A549 (cell line): ENCODE data around the gene KAT7. TPM values are rescaled to one million over a fixed set of nuclear protein-coding genes. Genes with fewer than 3 reads are reported as not detected.

Source experiments
- ATAC-seq, 2 experiments: fragments of 200-7000 bp in 1 of 2; fragments of >200 bp in 1 of 2; cut with Nextera tagmentation in 1 of 2; cut with Tn5 transposase in 1 of 2; 3 replicates each; pipeline versions ENCODE4 v1.8.0 to v1.9.1; 2018 to 2020; ENCODE audit warnings: mild to moderate bottlenecking in 1 of 2, moderate library complexity in 1 of 2
- CTCF ChIA-PET: fragments of 300-600 bp; sonication (Branson Sonifier 250); formaldehyde crosslinking; extraction: SDS; loops from one replicate; lab custom pipeline; 2021; ENCODE audit warnings: antibody characterized with exemption, inconsistent platforms; lab: Yijun Ruan, JAX
- POLR2A ChIA-PET: fragments of 350-600 bp; formaldehyde crosslinking; extraction: SDS; loops from one replicate; lab custom pipeline; 2021; ENCODE audit warnings: antibody characterized with exemption, inconsistent platforms; lab: Yijun Ruan, JAX
- DNase-seq, 2 experiments: peaks; one replicate each; pipeline versions ENCODE4 v3.0.0 to v3.0.0-alpha.2; 2011 to 2016; ENCODE audit warnings: low read depth in 1 of 2, low spot score in 1 of 2
- FAIRE-seq: peaks from 2 replicates; lab custom pipeline; 2011; peaks lifted over from hg19 to GRCh38; lab: Jason Lieb, UNC
- H3K27ac ChIP-seq, 2 experiments: fragments of >200 bp; sonication (Bioruptor Twin); formaldehyde crosslinking; 3 replicates each; pipeline ENCODE4 v1.5.1; 2016 to 2017
- H3K4me1 ChIP-seq: fragments of >200 bp; sonication (Bioruptor Twin); formaldehyde crosslinking; 3 replicates; pipeline ENCODE4 v1.6.1; 2016
- H3K4me2 ChIP-seq: fragments of >200 bp; sonication (Bioruptor Twin); formaldehyde crosslinking; 3 replicates; pipeline ENCODE4 v1.6.1; 2016
- H3K4me3 ChIP-seq: fragments of >200 bp; sonication (Bioruptor Twin); formaldehyde crosslinking; 3 replicates; pipeline ENCODE4 v1.5.1; 2016
- H3K9me3 ChIP-seq: fragments of >200 bp; sonication (Bioruptor Twin); formaldehyde crosslinking; 3 replicates; pipeline ENCODE4 v1.6.1; 2016
- CBX8 ChIP-seq: fragments of 200-600 bp; sonication (generic); IDR thresholded peaks from 2 replicates; pipeline ENCODE4 v1.6.1; 2016
- FOSB ChIP-seq: fragments of 250-450 bp; sonication (Bioruptor Pico); IDR thresholded peaks from 2 replicates; pipeline ENCODE4 v1.5.0; 2020; ENCODE audit warnings: mild to moderate bottlenecking, moderate library complexity
- FOXS1 ChIP-seq: fragments of 250-450 bp; sonication (Bioruptor Pico); IDR thresholded peaks from 2 replicates; pipeline ENCODE4 v1.5.0; 2020; ENCODE audit warnings: mild to moderate bottlenecking, moderate library complexity
- GATA3 ChIP-seq: IDR thresholded peaks from 2 replicates; pipeline ENCODE4 v1.6.1; 2012; ENCODE audit warnings: borderline replicate concordance
- HDAC2 ChIP-seq: fragments of 200-600 bp; sonication (generic); IDR thresholded peaks from 2 replicates; pipeline ENCODE4 v1.6.1; 2016
- HOXB13 ChIP-seq: fragments of 250-450 bp; sonication (Bioruptor Pico); IDR thresholded peaks from 2 replicates; pipeline ENCODE4 v1.5.0; 2020; ENCODE audit warnings: low read depth, mild to moderate bottlenecking, moderate library complexity
- POLR2AphosphoS2 ChIP-seq: conservative IDR thresholded peaks from 2 replicates; pipeline ENCODE4 v1.6.1; 2012; ENCODE audit warnings: low read length, improper control_type of control experiment, inconsistent platforms
- RAD21 ChIP-seq, 2 experiments: fragments of >200 bp in 1 of 2; sonication (Bioruptor Twin) in 1 of 2; formaldehyde crosslinking in 1 of 2; IDR thresholded peaks in 1 of 2; conservative IDR thresholded peaks in 1 of 2; 2 replicates in 1 of 2; 3 replicates in 1 of 2; pipeline ENCODE4 v1.6.1; 2012 to 2018; ENCODE audit warnings: inconsistent platforms in 1 of 2
- RCOR1 ChIP-seq: fragments of 150-350 bp; IDR thresholded peaks from 2 replicates; pipeline ENCODE4 v1.6.1; 2014; ENCODE audit warnings: antibody characterized with exemption, low read length, low read depth
- TFCP2L1 ChIP-seq: fragments of 250-450 bp; sonication (Bioruptor Pico); IDR thresholded peaks from 2 replicates; pipeline ENCODE4 v1.5.0; 2021; ENCODE audit warnings: mild to moderate bottlenecking
- TP53 ChIP-seq: fragments of 250-450 bp; sonication (Bioruptor Pico); IDR thresholded peaks from 2 replicates; pipeline ENCODE4 v1.5.0; 2021; ENCODE audit warnings: mild to moderate bottlenecking, moderate library complexity
- WGBS: methylation state at CpG from one replicate; pipeline ENCODE4 v1.1.6; 2017; ENCODE audit errors: missing lambda C conversion rate; 5-methylcytosine and 5-hydroxymethylcytosine counted together
- polyA plus RNA-seq, 4 experiments: library from polyadenylated mRNA; depleted of rRNA in 3 of 4; stranded (reverse); fragments of >200 nt; fragmentation: RNase III in 1 of 4; extraction: RNeasy Plus Mini Kit Qiagen cat#74134 plus additional on column Dnase treatment in 1 of 4; gene quantifications; 2 replicates in 3 of 4; 3 replicates in 1 of 4; pipeline ENCODE4 v1.2.3, GENCODE V29; 2011 to 2017
- TF ChIP-seq, protein P1 (sequence below): IDR thresholded peaks from 2 replicates; pipeline ENCODE4 v1.6.1; 2012
- TF ChIP-seq, protein P2 (sequence below): fragments of >200 bp; sonication (Bioruptor Twin); formaldehyde crosslinking; IDR thresholded peaks from 3 replicates; pipeline ENCODE4 v1.6.1; 2016
- TF ChIP-seq, protein P3 (sequence below): IDR thresholded peaks from 2 replicates; pipeline ENCODE4 v1.6.1; 2012
- TF ChIP-seq, protein P4 (sequence below): fragments of >200 bp; sonication (Bioruptor Twin); formaldehyde crosslinking; IDR thresholded peaks from 2 replicates; pipeline ENCODE4 v1.6.1; 2016

KAT7 gene
- polyA plus RNA-seq, 2 of the 4 experiments (the other 2 are of a cell fraction) = 33.2 to 48.7 TPM

DNA sequence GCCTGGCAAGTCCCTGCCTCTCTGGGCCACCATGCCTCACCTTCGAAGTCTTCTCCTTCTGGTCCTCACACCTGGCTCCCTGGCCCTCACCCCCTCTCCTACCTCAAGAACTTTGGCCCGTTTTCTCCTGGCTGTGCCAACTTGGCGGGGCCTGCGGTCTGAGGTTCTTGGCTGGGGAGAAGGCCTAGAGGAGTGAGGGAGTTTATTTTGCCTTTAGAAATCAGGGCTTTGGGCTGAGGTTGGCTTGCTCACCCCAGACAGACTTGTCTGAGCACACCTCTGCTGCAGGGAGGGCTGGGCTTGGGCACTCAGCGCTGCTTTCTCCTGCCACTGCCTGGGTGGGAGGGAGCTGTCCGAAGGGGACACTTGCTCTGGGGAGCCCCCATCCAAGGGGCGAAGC, 82.7 kb downstream of the KAT7 start:
- ChIA-PET CTCF (interaction anchor here (1.0 to 34.2 kb wide), 8 partner anchors 8 to 217 kb away, joined by 3 to 1602 read pairs (median 5); partner anchors contain the start of genes DLX3 and DLX4), POLR2A (no interaction called here)
- FAIRE-seq (no peak), ATAC-seq (no peak), DNase-seq (no peak)
- Histone ChIP-seq H3K27ac (no peak overlapping the region), H3K9me3 (no peaks in the 10 kb centered on the region), H3K4me1 (no peaks in the 10 kb centered on the region), H3K4me2 (no peak overlapping the region), H3K4me3 (no peak overlapping the region)
- WGBS = 67% methylated on average over 6 of the region's 7 CpGs
- no peak for TF ChIP-seq CBX8
- TF ChIP-seq, protein P1, sequence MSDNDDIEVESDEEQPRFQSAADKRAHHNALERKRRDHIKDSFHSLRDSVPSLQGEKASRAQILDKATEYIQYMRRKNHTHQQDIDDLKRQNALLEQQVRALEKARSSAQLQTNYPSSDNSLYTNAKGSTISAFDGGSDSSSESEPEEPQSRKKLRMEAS = no peak

DNA sequence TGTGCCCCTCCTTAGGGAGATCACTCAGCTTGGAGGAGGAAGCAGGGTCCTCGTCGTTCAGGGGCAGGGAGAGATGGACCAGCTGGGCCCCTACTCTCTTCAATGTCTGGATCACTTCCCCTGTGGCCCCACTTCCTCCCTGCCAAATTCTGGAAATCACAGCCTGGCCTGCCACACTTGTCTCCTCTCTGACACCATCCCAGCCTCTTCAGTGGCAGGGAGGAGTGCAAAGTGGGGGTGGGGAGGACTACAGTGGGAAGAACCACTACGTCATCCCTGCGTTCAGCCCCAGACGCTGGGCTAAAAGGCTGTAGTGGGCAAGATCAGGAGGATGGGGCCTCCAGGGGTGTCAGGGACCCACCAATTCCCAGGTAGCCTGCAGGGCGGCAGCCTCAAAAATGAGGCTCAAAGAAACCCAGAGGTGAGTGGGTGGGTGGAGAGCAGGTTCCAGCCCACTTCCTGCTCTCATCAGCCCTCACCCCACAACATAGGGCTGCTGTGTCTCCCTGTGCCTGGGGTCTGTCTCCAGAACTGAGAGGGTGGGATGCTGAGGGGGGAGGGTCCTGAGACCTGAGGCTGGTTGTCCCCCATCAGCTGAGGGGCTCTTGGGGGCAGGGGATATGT, 84.4 kb downstream of the KAT7 start:
- TF ChIP-seq GATA3 = no peak
- TF ChIP-seq, protein P2, sequence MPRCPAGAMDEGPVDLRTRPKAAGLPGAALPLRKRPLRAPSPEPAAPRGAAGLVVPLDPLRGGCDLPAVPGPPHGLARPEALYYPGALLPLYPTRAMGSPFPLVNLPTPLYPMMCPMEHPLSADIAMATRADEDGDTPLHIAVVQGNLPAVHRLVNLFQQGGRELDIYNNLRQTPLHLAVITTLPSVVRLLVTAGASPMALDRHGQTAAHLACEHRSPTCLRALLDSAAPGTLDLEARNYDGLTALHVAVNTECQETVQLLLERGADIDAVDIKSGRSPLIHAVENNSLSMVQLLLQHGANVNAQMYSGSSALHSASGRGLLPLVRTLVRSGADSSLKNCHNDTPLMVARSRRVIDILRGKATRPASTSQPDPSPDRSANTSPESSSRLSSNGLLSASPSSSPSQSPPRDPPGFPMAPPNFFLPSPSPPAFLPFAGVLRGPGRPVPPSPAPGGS = no peak
- TF ChIP-seq HDAC2 = no peak
- TF ChIP-seq, protein P1 = no peak
- TF ChIP-seq RCOR1 = no peak
- no peak overlapping the region for H3K4me3 ChIP-seq
- no peak overlapping the region for H3K27ac ChIP-seq
- FAIRE-seq (no peak), ATAC-seq (no peak), DNase-seq (no peak)
- no peaks in the 10 kb centered on the region for H3K9me3 ChIP-seq
- H3K4me2 ChIP-seq = no peak overlapping the region
- ChIA-PET CTCF (interaction anchor here (0.7 to 34.2 kb wide), 12 partner anchors 8 to 302 kb away, joined by 3 to 1602 read pairs (median 4); partner anchors contain the start of genes DLX3 and DLX4), POLR2A (no interaction called here)
- no peaks in the 10 kb centered on the region for H3K4me1 ChIP-seq
- WGBS = 89% methylated on average over 6 of the region's 6 CpGs

DNA sequence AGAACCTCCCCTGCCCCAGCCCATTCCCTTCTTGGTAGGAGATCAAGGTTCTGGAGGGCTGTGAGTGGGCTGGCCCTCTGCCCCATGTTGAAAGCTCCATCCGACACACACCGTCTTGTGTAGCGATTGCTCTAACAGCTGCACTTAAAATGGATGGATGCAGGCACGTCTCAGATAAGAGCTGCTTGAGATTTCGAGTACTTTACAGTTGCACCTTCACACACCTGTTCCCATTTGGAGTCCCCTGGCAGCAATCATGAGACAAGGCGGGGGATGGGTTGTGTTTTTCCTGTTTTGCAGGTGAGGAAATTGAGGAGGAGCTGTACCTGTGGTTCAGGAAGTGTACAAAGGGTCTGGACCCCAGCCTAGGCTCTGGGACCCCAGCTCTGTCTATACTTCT, 85.0 kb downstream of the KAT7 start:
- H3K4me2 ChIP-seq = no peak overlapping the region
- no peaks in the 10 kb centered on the region for H3K4me1 ChIP-seq
- H3K27ac ChIP-seq = no peak overlapping the region
- H3K9me3 ChIP-seq = no peaks in the 10 kb centered on the region
- no peak overlapping the region for H3K4me3 ChIP-seq
- DNase-seq (no peak), FAIRE-seq (no peak), ATAC-seq (no peak)
- WGBS = 65% methylated on average over 6 of the region's 6 CpGs
- CTCF ChIA-PET = interaction anchor here (0.7 to 34.2 kb wide), 8 partner anchors 7 to 303 kb away, joined by 3 to 1602 read pairs (median 4); partner anchors contain the start of genes DLX3 and DLX4
- POLR2A ChIA-PET = no interaction called here
- TF ChIP-seq RAD21 (conservative IDR thresholded peaks at IDR 0.05 in 1 of 2, IDR thresholded peaks at IDR 0.05 in 1 of 2) (no peak), HDAC2 (no peak), FOSB (CRISPR knock-in tag) (no peak), FOXS1 (CRISPR knock-in tag) (no peak)
- TF ChIP-seq, protein P3, sequence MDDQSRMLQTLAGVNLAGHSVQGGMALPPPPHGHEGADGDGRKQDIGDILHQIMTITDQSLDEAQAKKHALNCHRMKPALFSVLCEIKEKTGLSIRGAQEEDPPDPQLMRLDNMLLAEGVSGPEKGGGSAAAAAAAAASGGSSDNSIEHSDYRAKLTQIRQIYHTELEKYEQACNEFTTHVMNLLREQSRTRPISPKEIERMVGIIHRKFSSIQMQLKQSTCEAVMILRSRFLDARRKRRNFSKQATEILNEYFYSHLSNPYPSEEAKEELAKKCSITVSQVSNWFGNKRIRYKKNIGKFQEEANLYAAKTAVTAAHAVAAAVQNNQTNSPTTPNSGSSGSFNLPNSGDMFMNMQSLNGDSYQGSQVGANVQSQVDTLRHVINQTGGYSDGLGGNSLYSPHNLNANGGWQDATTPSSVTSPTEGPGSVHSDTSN = no peak

DNA sequence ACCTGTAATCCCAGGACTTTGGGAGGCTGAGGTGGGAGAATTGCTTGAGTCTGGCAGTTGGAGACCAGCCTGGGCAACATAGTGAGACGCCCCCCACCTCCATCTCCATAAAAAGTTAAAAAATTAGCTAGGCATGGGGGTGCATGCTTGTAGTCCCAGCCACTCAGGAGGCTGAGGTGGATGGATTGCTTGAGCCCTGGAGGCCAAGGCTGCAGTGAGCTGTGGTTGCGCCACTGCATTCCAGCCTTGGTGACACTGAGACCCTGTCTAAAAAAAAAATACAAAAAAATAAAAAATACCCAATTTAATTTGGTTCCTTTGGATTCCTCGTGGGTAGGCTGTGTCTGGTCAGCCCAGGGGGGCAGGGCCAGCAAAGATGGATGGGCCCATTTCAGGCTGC, 85.4 kb downstream of the KAT7 start:
- ATAC-seq (no peak), DNase-seq (no peak)
- ChIA-PET CTCF (interaction anchor here (0.7 to 34.2 kb wide), 8 partner anchors 11 to 303 kb away, joined by 3 to 1602 read pairs (median 4); partner anchors contain the start of genes DLX3 and DLX4), POLR2A (no interaction called here)
- WGBS = 36% methylated on average over 3 of the region's 3 CpGs
- Histone ChIP-seq H3K4me1 (no peaks in the 10 kb centered on the region), H3K27ac (no peak overlapping the region)
- TF ChIP-seq RAD21 (conservative IDR thresholded peaks at IDR 0.05 in 1 of 2, IDR thresholded peaks at IDR 0.05 in 1 of 2) = no peak
- TF ChIP-seq TP53 = no peak
- TF ChIP-seq HOXB13 = no peak
- no peak for TF ChIP-seq POLR2AphosphoS2
- TF ChIP-seq, protein P4, sequence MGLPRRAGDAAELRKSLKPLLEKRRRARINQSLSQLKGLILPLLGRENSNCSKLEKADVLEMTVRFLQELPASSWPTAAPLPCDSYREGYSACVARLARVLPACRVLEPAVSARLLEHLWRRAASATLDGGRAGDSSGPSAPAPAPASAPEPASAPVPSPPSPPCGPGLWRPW = no peak
- TF ChIP-seq TFCP2L1 (CRISPR knock-in tag) = no peak
- TF ChIP-seq, all 56 proteins: peak for 0
- Histone ChIP-seq H3K4me3 (no peak overlapping the region), H3K4me2 (no peak overlapping the region), H3K9me3 (no peaks in the 10 kb centered on the region)
- no peak for FAIRE-seq
